Measurements from ENCODE around the gene SCN5A. TPM values are rescaled to one million over a fixed set of nuclear protein-coding genes. Genes with fewer than 3 reads are reported as not detected.

SCN5A gene
- total and polyA plus RNA-seq, 2 of the 8 experiments (the other 6 are each of a cell fraction or from before 2014, with no cell fraction given): 4.8 to 11.4 TPM

GRCh38 chr3:38640661-38641452 lies 8.6 kb downstream of the SCN5A start (continued):
- no peak for TF ChIP-seq CHD7 (IDR thresholded peaks at IDR 0.05; ENCODE audit: insufficient replicate concordance, low read length)
- no peak for TF ChIP-seq YY1 (IDR thresholded peaks at IDR 0.05; ENCODE audit: low read depth, low read length)
- no peak; the same call in 1 of the 2 replicates for TF ChIP-seq KDM1A (IDR thresholded peaks at IDR 0.05; ENCODE audit: borderline replicate concordance, low read length)
- no peak for TF ChIP-seq HDAC6 (IDR thresholded peaks at IDR 0.05; ENCODE audit: low read depth, low read length)
- no peak for TF ChIP-seq RNF2 (IDR thresholded peaks at IDR 0.05; ENCODE audit: borderline replicate concordance, low read depth, low read length, missing control alignments, poor library complexity, severe bottlenecking)
- TF ChIP-seq POU5F1 (IDR thresholded peaks at IDR 0.05; ENCODE audit: low read depth, low read length): no peak
- TF ChIP-seq MAFK (IDR thresholded peaks at IDR 0.05; ENCODE audit: low read depth, low read length): no peak
- TF ChIP-seq SIRT6 (IDR thresholded peaks at IDR 0.05; ENCODE audit: low read length): no peak
- no peak for TF ChIP-seq CREB1 (IDR thresholded peaks at IDR 0.05)
- TF ChIP-seq RBBP5 (IDR thresholded peaks at IDR 0.05; ENCODE audit: borderline replicate concordance, low read depth, low read length): no peak
- TF ChIP-seq SP2 (IDR thresholded peaks at IDR 0.05; ENCODE audit: low read length): no peak
